Panc1 (cell line): Measurements from ENCODE around the gene DCAF8. TPM values are rescaled to one million over a fixed set of nuclear protein-coding genes. Genes with fewer than 3 reads are reported as not detected.

Experiments
- ATAC-seq: fragments of 200-7000 bp; cut with Tn5 transposase; 2 replicates; pipeline ENCODE4 v1.9.1; 2020; ENCODE audit warnings: mild to moderate bottlenecking, moderate library complexity
- BruUV-seq: library from RNA; stranded (reverse); fragments of 400-500 nt; replicated peaks from 2 replicates; lab custom pipeline; 2021; lab: Mats Ljungman, UMichigan
- CTCF ChIA-PET: fragments of 300-600 bp; sonication (Branson Sonifier 250); formaldehyde crosslinking; loops from one replicate; lab custom pipeline; 2022; ENCODE audit warnings: antibody characterized with exemption; lab: Charles Lee
- POLR2A ChIA-PET: fragments of 300-600 bp; sonication (Branson Sonifier 250); formaldehyde crosslinking; loops from one replicate; lab custom pipeline; 2022; ENCODE audit warnings: antibody characterized with exemption; lab: Charles Lee
- DNase-seq: peaks from one replicate; pipeline ENCODE4 v3.0.0-alpha.2; 2010; ENCODE audit warnings: low read depth, low spot score
- H3K27ac ChIP-seq: 2 replicates; pipeline ENCODE4 v1.5.1; 2011; ENCODE audit warnings: mild to moderate bottlenecking, low read length, inconsistent platforms
- H3K27me3 ChIP-seq: fragments of 200-500 bp; sonication (Bioruptor generic); 2 replicates; pipeline ENCODE4 v1.6.0; 2014; ENCODE audit warnings: low read length, inconsistent platforms; ENCODE audit not compliant: control insufficient read depth, insufficient read depth
- H3K36me3 ChIP-seq: fragments of 200-500 bp; sonication (Bioruptor generic); 2 replicates; pipeline ENCODE4 v1.5.1; 2014; ENCODE audit warnings: inconsistent platforms, mild to moderate bottlenecking, low read length, moderate library complexity; ENCODE audit not compliant: control insufficient read depth, insufficient read depth
- H3K4me1 ChIP-seq: 2 replicates; pipeline ENCODE4 v1.5.1; 2011; ENCODE audit warnings: inconsistent platforms, mild to moderate bottlenecking, low read length, moderate library complexity; ENCODE audit not compliant: control insufficient read depth, insufficient read depth
- H3K4me3 ChIP-seq, 2 experiments: 2 replicates each; pipeline ENCODE4 v1.5.1; 2011 to 2012; ENCODE audit warnings: low read depth in 2 of 2, low read length in 2 of 2, mild to moderate bottlenecking in 2 of 2, inconsistent platforms in 1 of 2, moderate library complexity in 1 of 2
- H3K9me3 ChIP-seq: fragments of 200-500 bp; sonication (Bioruptor generic); 2 replicates; pipeline ENCODE4 v1.5.1; 2014; ENCODE audit warnings: low read depth, mild to moderate bottlenecking, inconsistent platforms, low read length, moderate library complexity; ENCODE audit not compliant: control insufficient read depth, insufficient read depth
- POLR2AphosphoS5 ChIP-seq: IDR thresholded peaks from 2 replicates; pipeline ENCODE4 v1.6.1; 2012; ENCODE audit warnings: mild to moderate bottlenecking, low read depth, low read length, moderate library complexity
- SIN3A ChIP-seq: IDR thresholded peaks from 2 replicates; pipeline ENCODE4 v1.6.1; 2012; ENCODE audit warnings: low read depth, mild to moderate bottlenecking, low read length, moderate library complexity, borderline replicate concordance; ENCODE audit not compliant: insufficient read depth
- TCF7L2 ChIP-seq: IDR thresholded peaks from 2 replicates; pipeline ENCODE4 v1.6.1; 2011; ENCODE audit warnings: mild to moderate bottlenecking, low read depth, low read length, inconsistent platforms
- in situ Hi-C: cut with HindIII; loops from 2 replicates; pipeline ENCODE4 v1.10.0; 2016; ENCODE audit warnings: low sequenced_read_pairs, low pct_unique_long_range_greater_than_20kb
- intact Hi-C: fragments of 100-400 bp; cut with micrococcal nuclease; formaldehyde crosslinking; loops from one replicate; pipeline ENCODE4 v1.10.0; 2022; ENCODE audit not compliant: unreplicated experiment
- total RNA-seq: library from RNA; stranded (reverse); gene quantifications from one replicate; pipeline ENCODE4 v1.2.1, GENCODE V29; 2021; ENCODE audit not compliant: unreplicated experiment
- TF ChIP-seq, protein P1 (sequence below), 2 experiments: IDR thresholded peaks; 2 replicates each; pipeline ENCODE4 v1.6.1; 2011 to 2012; ENCODE audit warnings: low read depth in 2 of 2, control low read depth in 1 of 2, low read length in 1 of 2, mild to moderate bottlenecking in 1 of 2, moderate library complexity in 1 of 2; ENCODE audit not compliant: insufficient read depth in 1 of 2
- TF ChIP-seq, protein P2 (sequence below): fragments of 450-650 bp; IDR thresholded peaks from 2 replicates; pipeline ENCODE4 v1.5.1; 2017; ENCODE audit warnings: mild to moderate bottlenecking

DCAF8 gene
- total RNA-seq, 1 experiment from 2014 or later: 127 TPM

DNA sequence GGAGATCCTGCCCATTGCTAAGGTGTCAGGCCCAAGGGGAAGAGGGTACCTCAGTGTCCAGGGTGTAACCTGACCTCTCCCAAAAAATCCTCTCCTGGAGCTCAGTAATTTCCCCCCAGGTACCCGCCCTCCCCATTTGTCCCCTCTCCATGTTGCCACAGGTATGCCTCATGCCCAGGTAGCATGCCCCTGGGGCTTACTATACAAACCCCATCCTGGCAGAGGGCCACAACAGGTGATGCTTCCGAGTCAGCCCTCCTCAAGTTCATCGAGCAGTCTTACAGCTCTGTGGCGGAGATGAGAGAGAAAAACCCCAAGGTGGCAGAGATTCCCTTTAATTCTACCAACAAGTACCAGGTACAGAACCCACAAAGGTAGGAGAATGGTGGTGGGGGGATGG is 95.3 kb downstream of the DCAF8 start:
- no peaks in the 10 kb centered on the region for H3K9me3 ChIP-seq
- no TSS peak for BruUV-seq
- ChIA-PET CTCF (no interaction called here), POLR2A (no interaction called here)
- intact Hi-C loops: no loop called here
- no peak overlapping the region for H3K27ac ChIP-seq
- DNase-seq (no peak), ATAC-seq (no peak)
- peaks cover 15% of the 10 kb centered on the region for H3K27me3 ChIP-seq
- H3K4me3 ChIP-seq: no peak overlapping the region
- in situ Hi-C loops: no loop called here
- H3K36me3 ChIP-seq: no peaks in the 10 kb centered on the region
- no peak for TF ChIP-seq POLR2AphosphoS5
- no peak for TF ChIP-seq TCF7L2
- TF ChIP-seq, protein P1, sequence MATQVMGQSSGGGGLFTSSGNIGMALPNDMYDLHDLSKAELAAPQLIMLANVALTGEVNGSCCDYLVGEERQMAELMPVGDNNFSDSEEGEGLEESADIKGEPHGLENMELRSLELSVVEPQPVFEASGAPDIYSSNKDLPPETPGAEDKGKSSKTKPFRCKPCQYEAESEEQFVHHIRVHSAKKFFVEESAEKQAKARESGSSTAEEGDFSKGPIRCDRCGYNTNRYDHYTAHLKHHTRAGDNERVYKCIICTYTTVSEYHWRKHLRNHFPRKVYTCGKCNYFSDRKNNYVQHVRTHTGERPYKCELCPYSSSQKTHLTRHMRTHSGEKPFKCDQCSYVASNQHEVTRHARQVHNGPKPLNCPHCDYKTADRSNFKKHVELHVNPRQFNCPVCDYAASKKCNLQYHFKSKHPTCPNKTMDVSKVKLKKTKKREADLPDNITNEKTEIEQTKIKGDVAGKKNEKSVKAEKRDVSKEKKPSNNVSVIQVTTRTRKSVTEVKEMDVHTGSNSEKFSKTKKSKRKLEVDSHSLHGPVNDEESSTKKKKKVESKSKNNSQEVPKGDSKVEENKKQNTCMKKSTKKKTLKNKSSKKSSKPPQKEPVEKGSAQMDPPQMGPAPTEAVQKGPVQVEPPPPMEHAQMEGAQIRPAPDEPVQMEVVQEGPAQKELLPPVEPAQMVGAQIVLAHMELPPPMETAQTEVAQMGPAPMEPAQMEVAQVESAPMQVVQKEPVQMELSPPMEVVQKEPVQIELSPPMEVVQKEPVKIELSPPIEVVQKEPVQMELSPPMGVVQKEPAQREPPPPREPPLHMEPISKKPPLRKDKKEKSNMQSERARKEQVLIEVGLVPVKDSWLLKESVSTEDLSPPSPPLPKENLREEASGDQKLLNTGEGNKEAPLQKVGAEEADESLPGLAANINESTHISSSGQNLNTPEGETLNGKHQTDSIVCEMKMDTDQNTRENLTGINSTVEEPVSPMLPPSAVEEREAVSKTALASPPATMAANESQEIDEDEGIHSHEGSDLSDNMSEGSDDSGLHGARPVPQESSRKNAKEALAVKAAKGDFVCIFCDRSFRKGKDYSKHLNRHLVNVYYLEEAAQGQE (IDR thresholded peaks at IDR 0.05; ENCODE audit: insufficient read depth in 1 of 2, low read depth in 2 of 2, low read length in 1 of 2): no peak
- no peak for TF ChIP-seq SIN3A
- TF ChIP-seq, protein P2, sequence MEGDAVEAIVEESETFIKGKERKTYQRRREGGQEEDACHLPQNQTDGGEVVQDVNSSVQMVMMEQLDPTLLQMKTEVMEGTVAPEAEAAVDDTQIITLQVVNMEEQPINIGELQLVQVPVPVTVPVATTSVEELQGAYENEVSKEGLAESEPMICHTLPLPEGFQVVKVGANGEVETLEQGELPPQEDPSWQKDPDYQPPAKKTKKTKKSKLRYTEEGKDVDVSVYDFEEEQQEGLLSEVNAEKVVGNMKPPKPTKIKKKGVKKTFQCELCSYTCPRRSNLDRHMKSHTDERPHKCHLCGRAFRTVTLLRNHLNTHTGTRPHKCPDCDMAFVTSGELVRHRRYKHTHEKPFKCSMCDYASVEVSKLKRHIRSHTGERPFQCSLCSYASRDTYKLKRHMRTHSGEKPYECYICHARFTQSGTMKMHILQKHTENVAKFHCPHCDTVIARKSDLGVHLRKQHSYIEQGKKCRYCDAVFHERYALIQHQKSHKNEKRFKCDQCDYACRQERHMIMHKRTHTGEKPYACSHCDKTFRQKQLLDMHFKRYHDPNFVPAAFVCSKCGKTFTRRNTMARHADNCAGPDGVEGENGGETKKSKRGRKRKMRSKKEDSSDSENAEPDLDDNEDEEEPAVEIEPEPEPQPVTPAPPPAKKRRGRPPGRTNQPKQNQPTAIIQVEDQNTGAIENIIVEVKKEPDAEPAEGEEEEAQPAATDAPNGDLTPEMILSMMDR: no peak
- no peaks in the 10 kb centered on the region for H3K4me1 ChIP-seq

- Histone ChIP-seq H3K27ac (no peak overlapping the region), H3K4me3 (no peak overlapping the region), H3K36me3 (no peaks in the 10 kb centered on the region), H3K9me3 (no peaks in the 10 kb centered on the region), H3K27me3 (peaks cover 15% of the 10 kb centered on the region), H3K4me1 (no peaks in the 10 kb centered on the region)
- ChIA-PET CTCF (no interaction called here), POLR2A (no interaction called here)
- TF ChIP-seq, protein P1 (IDR thresholded peaks at IDR 0.05; ENCODE audit: insufficient read depth in 1 of 2, low read depth in 2 of 2, low read length in 1 of 2): no peak
- TF ChIP-seq POLR2AphosphoS5 (no peak), TCF7L2 (no peak), SIN3A (no peak)
- TF ChIP-seq, protein P2: no peak
- BruUV-seq: no TSS peak
- in situ Hi-C loops: no loop called here
- intact Hi-C loops: no loop called here
- ATAC-seq: no peak
- DNase-seq: no peak
These were observed 96.0 kb downstream of the DCAF8 start for GRCh38 chr1:160166166-160166868.
